Stimulated activated CD8-positive, alpha-beta memory T cell treated with anti-CD3 and anti-CD28 coated beads, Interleukin-4, amount 100 ng/mL, for 48 hours (primary cell): ENCODE data around the gene TMEM181.
A peak's percentile ranks its signal among the peaks of the same experiment; 100 is the strongest.

Experiments
- DNase-seq: peaks from one replicate; pipeline ENCODE4 v3.0.0-alpha.2; 2020

Gene TMEM181

GRCh38 chr6:158624684-158625682 lies 65.1 kb downstream of the TMEM181 start:
- peak; percentile 21 for DNase-seq

- DNase-seq: peak; percentile 13
These were observed 66.0 kb downstream of the TMEM181 start for GRCh38 chr6:158625881-158626305.

- peak; percentile 17 for DNase-seq
These were observed 66.7 kb downstream of the TMEM181 start for GRCh38 chr6:158626360-158627167.

GRCh38 chr6:158627168-158627939 lies 67.5 kb downstream of the TMEM181 start:
- peak; percentile 8 for DNase-seq

DNA sequence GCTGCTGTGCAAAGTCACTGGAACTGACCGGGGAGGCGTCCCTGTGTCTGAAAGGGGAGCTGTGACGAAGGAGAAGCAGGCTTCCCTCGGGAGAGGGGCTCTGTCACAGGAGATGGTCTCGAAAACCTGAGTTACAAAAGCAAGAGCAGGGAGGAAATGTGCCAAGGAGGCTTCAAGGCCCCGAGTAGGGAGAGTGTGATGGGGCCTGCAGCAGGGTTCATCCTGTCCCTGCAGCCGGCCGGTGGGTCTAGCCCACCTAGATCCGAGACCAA lies 68.0 kb downstream of the TMEM181 start:
- peak; percentile 16 for DNase-seq

DNA sequence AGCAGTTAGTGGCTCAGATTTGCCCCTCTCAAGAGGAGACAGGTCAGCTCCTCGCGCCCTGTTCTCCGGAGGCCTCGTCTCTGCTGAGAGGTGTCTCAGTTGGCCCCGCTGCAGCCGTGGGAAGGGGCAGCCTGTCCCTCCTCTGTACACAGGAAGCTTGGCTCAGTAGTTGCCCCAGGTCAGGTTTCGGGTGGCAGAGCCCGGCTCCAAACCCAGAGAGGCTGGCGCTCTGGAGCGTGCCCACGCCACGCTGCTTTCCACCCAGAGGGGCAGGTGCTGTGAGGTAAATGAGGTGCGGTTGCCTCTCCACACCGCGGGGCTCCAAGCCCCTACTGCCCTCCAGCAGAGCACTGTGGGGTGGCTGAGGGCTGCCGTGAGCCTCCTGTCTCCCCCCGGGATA lies 68.7 kb downstream of the TMEM181 start:
- peak; percentile 20 for DNase-seq

DNA sequence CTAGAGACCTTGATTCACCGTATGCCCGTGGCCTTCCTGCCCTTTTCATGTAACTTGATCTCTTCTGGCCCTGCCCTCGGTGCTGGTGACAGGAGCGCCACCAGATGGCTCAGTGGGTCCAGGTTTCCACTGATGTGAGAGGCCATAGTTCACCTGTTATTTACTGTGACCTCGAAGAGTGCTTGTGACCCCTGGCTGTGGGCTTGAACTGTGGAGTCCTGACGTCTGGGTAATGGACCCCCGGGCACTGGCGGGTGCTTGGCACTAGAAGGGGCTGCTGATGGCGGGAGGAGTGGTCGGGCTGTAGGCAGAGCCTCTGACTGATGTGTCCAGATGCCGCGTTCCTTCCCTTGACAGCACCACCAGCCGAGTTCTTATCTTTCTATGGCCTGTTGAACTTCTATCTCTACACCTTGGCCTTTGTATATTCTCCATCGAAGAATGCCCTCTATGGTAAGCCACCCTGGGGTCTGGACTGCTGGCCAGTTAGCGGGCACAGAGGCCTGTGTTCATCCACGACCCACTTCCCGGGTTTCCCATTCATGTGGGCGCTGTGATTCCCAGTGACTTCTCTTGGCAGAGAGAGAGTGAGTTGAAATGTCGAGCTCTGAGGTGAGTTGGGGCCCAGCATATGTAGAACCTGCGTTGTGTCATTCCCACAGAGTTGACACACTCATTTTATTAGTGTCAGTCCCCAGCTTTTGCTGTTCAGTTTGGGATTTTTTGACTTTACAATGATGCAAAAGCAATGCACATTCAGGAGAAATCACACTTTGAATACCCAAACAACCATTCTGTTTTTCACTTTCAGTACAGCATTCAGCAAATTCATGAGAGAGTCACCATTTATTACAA lies 69.7 kb downstream of the TMEM181 start:
- peak; percentile 42 for DNase-seq

DNA sequence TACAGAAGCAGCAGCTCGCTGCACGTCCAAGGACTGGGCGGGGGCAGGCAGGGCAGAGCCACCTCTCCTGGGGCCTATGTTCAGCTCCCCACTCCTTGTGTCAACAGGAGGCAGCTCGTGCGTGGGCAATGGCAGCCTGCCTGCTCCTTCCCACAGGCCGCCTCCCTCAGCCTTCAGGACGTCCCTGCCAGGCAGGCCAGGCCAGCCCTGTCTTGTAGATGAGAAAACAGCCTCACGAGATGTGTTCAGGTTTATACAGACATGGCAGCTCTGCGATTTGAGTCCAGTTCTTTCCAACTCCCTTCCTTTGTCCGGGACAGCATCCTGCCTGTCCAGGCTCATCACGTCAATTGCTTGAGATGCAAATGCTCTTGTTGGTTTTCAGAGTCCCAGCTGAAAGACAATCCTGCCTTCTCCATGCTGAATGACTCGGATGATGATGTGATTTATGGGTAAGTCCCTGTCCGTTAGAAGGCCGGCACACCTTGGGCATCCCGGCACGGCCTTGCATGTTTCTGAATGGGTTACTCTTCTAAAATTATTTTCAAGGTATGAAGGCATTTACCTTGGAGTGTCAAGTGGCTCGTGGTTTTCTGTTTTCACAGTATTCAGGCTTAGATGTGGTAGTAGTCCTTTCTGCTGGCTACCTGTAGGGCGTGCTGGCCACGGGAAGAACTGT lies 71.2 kb downstream of the TMEM181 start:
- peak; percentile 25 for DNase-seq

DNA sequence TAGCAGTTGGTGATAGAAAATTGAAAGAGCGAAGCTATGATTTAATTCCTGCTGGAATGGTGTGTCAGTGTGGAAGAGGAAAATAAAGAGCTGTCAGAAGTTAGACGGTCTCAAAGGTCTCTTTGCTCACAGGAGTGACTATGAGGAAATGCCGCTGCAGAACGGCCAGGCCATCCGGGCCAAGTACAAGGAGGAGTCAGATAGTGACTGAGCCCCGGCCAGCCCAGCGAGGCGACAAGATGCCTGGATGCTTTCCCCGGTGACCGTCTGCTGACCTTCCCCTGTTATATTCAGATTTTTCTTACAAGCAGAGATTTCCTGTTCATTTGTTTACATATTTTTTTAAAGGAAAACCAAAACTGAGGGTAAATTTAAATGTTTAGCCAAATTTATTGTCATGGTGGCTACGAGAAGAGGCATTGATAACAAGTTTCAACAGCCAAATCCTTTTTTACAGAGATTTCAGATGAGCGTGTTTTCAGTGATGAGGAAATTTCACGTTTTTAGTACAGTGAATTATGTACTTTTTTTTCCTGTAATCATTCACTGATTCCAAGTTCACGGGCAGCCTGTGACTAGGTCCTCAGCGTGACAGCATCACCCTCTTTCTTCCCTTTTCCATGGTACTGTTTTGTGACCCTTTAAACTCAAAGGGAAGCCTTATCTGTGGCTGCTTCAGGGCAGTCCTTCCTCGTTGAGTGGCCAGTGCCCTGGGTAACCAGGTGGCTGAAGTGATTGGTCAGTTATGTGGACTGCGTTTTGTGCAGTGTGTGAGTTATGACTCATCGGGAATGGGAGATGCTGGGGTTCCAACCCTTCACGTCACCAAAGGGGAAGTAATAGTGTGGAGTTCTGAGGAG lies 72.0 kb downstream of the TMEM181 start:
- DNase-seq: peak; percentile 22

- DNase-seq: peak; percentile 11
These were observed 72.7 kb downstream of the TMEM181 start for GRCh38 chr6:158632538-158633119.

DNA sequence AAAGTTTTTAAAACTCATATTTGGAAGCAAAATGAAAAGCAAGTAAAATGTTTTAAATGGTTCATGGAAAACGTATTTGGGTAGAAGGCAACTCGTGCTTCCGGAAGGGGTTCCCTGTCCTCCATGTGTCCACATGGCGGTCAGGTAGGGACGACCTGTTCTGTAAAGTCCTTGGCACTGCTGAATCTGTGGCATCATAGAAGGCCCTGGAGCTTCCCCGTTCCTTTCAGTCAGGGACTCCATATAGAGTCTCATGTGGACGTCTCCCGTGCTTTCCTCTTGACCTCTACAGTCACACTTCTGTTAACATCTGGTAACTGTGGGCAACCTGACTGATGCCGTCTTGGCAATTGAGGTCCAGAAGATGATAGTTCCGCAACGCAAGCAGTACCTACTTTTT lies 73.2 kb downstream of the TMEM181 start:
- DNase-seq: peak; percentile 21

GRCh38 chr6:158634695-158635426 lies 75.0 kb downstream of the TMEM181 start:
- peak; percentile 22 for DNase-seq

GRCh38 chr6:158635427-158636073 lies 75.7 kb downstream of the TMEM181 start:
- peak; percentile 18 for DNase-seq

GRCh38 chr6:158636778-158637177 lies 76.9 kb downstream of the TMEM181 start:
- peak; percentile 19 for DNase-seq

DNA sequence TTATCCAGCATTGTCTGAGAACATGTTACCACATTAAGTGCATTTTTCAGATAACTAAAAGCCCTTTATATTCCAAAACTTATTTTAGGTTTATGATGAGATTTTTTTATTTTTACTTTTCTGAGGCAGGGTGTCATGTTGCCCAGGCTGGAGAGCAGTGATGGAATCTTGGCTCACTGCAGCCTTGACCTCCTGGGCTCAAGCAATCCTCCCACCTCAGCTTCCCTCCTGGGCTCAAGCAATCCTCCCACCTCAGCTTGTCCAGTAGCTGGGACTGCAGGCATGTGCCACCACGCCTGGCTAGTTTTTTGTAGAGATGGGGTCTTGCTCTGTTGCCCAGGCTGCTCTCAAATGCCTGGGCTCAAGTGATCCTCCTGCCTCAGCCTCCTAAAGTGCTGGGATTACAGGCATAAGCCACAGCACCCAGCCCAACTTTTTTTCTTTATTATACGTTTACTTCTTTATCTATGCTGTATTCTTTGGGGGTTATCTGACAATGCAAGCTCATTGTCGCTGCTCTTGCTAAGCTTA lies 78.5 kb downstream of the TMEM181 start:
- DNase-seq: peak; percentile 19

DNA sequence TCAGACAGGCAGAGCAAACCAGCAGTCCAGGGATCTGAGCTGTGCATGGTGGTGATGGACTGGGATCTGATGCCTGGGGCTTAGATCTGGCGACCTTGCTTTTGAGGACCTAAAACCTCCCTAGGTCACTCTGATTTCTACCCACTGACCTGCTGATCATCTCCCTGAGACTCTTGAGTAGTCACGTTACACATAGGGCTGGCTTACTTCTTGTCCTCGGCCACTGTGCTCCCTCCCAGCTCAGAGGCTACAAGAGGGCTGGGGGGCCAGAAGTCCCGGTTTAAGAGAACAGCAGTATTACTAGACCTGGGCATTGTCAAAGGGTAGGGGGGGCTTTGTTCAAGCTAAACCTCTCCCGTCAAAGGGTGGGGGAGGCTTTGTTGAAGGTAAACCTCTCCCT lies 79.2 kb downstream of the TMEM181 start:
- DNase-seq: peak; percentile 22

DNA sequence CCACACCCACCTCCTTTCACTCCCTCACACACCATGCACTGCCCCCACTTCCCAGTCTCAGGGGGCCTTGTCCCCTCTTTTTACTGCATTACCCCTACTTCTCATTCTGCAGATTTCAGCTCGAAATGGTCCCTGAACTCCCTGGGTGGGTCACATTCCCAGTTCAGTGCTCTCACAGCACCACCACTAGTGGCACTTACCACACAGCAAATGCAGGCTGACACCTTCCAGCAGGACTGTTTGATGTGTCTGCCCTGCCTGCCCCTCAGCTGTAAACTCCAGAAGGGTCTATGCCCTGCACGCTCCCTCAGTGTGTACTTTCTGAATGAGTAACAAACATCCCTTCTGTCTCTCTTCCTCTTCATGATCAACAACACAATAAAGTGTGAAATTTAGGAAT lies 80.6 kb downstream of the TMEM181 start:
- peak; percentile 32 for DNase-seq

DNA sequence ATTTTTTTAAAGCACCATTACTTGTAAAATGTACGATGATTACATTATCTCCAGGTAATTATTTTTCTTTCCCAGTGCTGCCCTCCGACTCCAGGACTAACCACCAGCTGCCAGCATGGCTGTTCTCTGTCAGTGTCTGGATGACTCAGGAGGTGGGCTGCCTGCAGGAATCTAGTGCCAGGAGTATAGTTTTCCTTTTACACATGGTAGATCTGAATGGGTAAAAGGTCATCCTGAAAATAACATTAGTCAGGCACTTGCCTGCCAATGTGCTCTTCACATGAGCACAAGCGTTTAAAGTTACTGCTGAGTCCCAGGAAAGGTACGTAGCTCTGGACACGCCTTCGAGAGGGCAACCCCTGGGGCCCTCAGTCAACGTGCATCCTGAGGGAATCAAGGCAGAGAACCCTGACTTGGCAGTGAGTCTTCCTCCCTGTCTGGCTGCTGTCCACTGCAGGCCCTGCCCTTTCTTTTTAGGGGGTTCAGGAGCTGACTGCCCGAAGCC lies 82.3 kb downstream of the TMEM181 start:
- DNase-seq: peak; percentile 29
